PC-9 (cell line): ENCODE measurements around the gene SDK1. TPM values are rescaled to one million over a fixed set of nuclear protein-coding genes. Genes with fewer than 3 reads are reported as not detected.

ENCODE experiments used
- BruUV-seq: library from RNA; stranded (reverse); fragments of 400-500 nt; replicated peaks from 2 replicates; lab custom pipeline; 2021; lab: Mats Ljungman, UMichigan
- CTCF ChIA-PET: fragments of 300-600 bp; sonication (Branson Sonifier 250); formaldehyde crosslinking; loops from one replicate; lab custom pipeline; 2022; ENCODE audit warnings: antibody characterized with exemption; lab: Charles Lee
- POLR2A ChIA-PET: fragments of 300-600 bp; sonication (Branson Sonifier 250); formaldehyde crosslinking; loops from one replicate; lab custom pipeline; 2022; ENCODE audit warnings: antibody characterized with exemption; ENCODE audit not compliant: unreplicated experiment; lab: Charles Lee
- DNase-seq, 2 experiments: peaks; one replicate each; pipeline versions ENCODE4 v3.0.0 to v3.0.0-alpha.2; 2015 to 2022; ENCODE audit warnings: mixed read lengths in 1 of 2
- H2AFZ ChIP-seq: fragments of 200-600 bp; sonication (generic); 2 replicates; pipeline ENCODE4 v1.8.1; 2017; ENCODE audit warnings: antibody characterized with exemption
- H3F3A ChIP-seq: fragments of 200-600 bp; sonication (generic); 2 replicates; pipeline ENCODE4 v1.8.1; 2017; ENCODE audit warnings: antibody characterized with exemption, mild to moderate bottlenecking, low read depth; ENCODE audit not compliant: insufficient read depth
- H3K27ac ChIP-seq: fragments of 200-600 bp; sonication (generic); 2 replicates; pipeline ENCODE4 v1.6.1; 2016; ENCODE audit warnings: mixed run types
- H3K27me3 ChIP-seq: fragments of 200-600 bp; sonication (generic); 2 replicates; pipeline ENCODE4 v1.6.1; 2016; ENCODE audit warnings: low read depth, mixed run types; ENCODE audit not compliant: insufficient read depth
- H3K36me3 ChIP-seq: fragments of 200-600 bp; sonication (generic); 2 replicates; pipeline ENCODE4 v1.6.1; 2016; ENCODE audit warnings: low read depth, mixed run types
- H3K4me1 ChIP-seq: fragments of 200-600 bp; sonication (generic); replicated peaks from 2 replicates; pipeline ENCODE4 v1.6.1; 2016; ENCODE audit warnings: mixed run types; ENCODE audit not compliant: insufficient read depth
- H3K4me2 ChIP-seq: fragments of 200-600 bp; sonication (generic); 2 replicates; pipeline ENCODE4 v1.6.1; 2017; ENCODE audit warnings: mixed run types
- H3K4me3 ChIP-seq: fragments of 200-600 bp; sonication (generic); 2 replicates; pipeline ENCODE4 v1.6.1; 2016; ENCODE audit warnings: mixed run types
- H3K79me2 ChIP-seq: fragments of 200-600 bp; sonication (generic); 2 replicates; pipeline ENCODE4 v1.6.1; 2017; ENCODE audit warnings: low read depth, mixed run types
- H3K9me2 ChIP-seq: fragments of 200-600 bp; sonication (generic); 2 replicates; pipeline ENCODE4 v1.8.1; 2017; ENCODE audit warnings: mild to moderate bottlenecking; ENCODE audit not compliant: insufficient read depth
- H3K9me3 ChIP-seq: fragments of 200-600 bp; sonication (generic); 2 replicates; pipeline ENCODE4 v1.8.1; 2016; ENCODE audit warnings: low read depth; ENCODE audit not compliant: insufficient read depth
- H4K20me1 ChIP-seq: fragments of 200-600 bp; sonication (generic); 2 replicates; pipeline ENCODE4 v1.8.1; 2017; ENCODE audit not compliant: insufficient read depth
- EZH2 ChIP-seq: fragments of 200-600 bp; sonication (generic); IDR thresholded peaks from 2 replicates; pipeline ENCODE4 v1.8.0; 2017; ENCODE audit warnings: antibody characterized with exemption, low read depth
- intact Hi-C: fragments of 100-400 bp; cut with micrococcal nuclease; formaldehyde crosslinking; loops from one replicate; pipeline ENCODE4 v1.10.0; 2022; ENCODE audit not compliant: unreplicated experiment
- total RNA-seq: library from RNA; stranded (reverse); gene quantifications from 2 replicates; pipeline ENCODE4 v1.2.3, GENCODE V29; 2021
- TF ChIP-seq, protein P1 (sequence below): fragments of 200-600 bp; sonication (generic); conservative IDR thresholded peaks from 2 replicates; pipeline ENCODE4 v1.6.1; 2017; ENCODE audit warnings: mixed run types, antibody characterized with exemption, mild to moderate bottlenecking, moderate library complexity

Gene SDK1
- total RNA-seq, 1 experiment from 2014 or later: not detected

DNA sequence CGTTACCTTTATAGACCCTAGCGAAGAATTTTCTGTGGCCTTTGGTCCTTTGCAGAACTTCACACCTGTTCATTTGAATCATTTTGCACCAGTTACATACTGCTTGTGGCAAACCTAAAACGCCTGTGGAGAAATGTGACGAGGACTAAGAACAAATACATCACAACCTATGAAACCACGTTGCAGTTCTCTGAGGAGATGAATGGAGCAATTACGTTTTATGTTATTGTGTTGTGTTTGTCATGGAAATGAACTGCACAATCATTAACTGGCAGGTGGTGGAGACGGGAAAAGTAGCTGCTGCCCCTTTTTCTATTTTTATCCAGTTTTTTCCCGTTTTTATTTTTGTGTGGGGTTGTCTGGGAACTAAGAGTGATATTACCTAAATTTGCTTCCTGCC lies 505.5 kb downstream of the SDK1 start:
- no TSS peak for BruUV-seq
- no peaks in the 10 kb centered on the region for H3F3A ChIP-seq
- peaks cover 70% of the 10 kb centered on the region for H3K27me3 ChIP-seq
- intact Hi-C loops: no loop called here
- H3K9me3 ChIP-seq: no peaks in the 10 kb centered on the region; the same call in 1 of the 2 replicates
- CTCF ChIA-PET: no interaction called here
- no peak for DNase-seq
- H3K36me3 ChIP-seq: no peaks in the 10 kb centered on the region
- H3K9me2 ChIP-seq: peaks cover 2% of the 10 kb centered on the region; the same call in 1 of the 2 replicates
- POLR2A ChIA-PET: no interaction called here
- H3K4me1 ChIP-seq: no peaks in the 10 kb centered on the region
- H3K4me3 ChIP-seq: no peak overlapping the region
- no peaks in the 10 kb centered on the region for H4K20me1 ChIP-seq
- no peak overlapping the region for H3K4me2 ChIP-seq
- H2AFZ ChIP-seq: no peak overlapping the region
- no peak for TF ChIP-seq EZH2
- TF ChIP-seq, protein P1, sequence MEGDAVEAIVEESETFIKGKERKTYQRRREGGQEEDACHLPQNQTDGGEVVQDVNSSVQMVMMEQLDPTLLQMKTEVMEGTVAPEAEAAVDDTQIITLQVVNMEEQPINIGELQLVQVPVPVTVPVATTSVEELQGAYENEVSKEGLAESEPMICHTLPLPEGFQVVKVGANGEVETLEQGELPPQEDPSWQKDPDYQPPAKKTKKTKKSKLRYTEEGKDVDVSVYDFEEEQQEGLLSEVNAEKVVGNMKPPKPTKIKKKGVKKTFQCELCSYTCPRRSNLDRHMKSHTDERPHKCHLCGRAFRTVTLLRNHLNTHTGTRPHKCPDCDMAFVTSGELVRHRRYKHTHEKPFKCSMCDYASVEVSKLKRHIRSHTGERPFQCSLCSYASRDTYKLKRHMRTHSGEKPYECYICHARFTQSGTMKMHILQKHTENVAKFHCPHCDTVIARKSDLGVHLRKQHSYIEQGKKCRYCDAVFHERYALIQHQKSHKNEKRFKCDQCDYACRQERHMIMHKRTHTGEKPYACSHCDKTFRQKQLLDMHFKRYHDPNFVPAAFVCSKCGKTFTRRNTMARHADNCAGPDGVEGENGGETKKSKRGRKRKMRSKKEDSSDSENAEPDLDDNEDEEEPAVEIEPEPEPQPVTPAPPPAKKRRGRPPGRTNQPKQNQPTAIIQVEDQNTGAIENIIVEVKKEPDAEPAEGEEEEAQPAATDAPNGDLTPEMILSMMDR: no peak
- no peaks in the 10 kb centered on the region for H3K79me2 ChIP-seq
- no peak overlapping the region for H3K27ac ChIP-seq

DNA sequence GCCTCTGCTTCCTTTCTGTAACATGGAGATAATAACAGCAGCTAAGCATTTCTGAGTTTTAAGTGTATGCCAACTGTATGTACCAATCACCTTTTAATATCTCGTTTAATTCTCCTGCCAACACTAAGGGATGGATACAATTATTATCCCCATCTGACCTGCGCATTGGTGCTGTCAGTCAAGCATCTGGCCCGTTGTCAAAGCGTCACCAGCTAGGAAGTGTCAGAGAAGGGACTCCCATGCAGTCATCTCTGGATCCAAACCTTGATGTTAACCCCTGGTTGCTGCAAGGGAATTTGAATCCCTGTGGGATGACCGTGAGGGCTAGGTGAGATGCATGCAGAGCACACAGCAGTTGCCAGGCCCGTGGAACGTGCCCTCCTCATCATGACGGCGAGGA lies 506.8 kb downstream of the SDK1 start:
- no peaks in the 10 kb centered on the region; the same call in 1 of the 2 replicates for H3K9me3 ChIP-seq
- DNase-seq: no peak
- H4K20me1 ChIP-seq: no peaks in the 10 kb centered on the region
- H2AFZ ChIP-seq: no peak overlapping the region
- no peaks in the 10 kb centered on the region for H3K79me2 ChIP-seq
- no peak overlapping the region for H3K4me3 ChIP-seq
- no peak for TF ChIP-seq EZH2
- TF ChIP-seq, protein P1: no peak
- H3K27ac ChIP-seq: no peak overlapping the region
- no peaks in the 10 kb centered on the region; the same call in 1 of the 2 replicates for H3K9me2 ChIP-seq
- no peaks in the 10 kb centered on the region for H3K4me1 ChIP-seq
- BruUV-seq: no TSS peak
- intact Hi-C loops: no loop called here
- ChIA-PET CTCF (no interaction called here), POLR2A (no interaction called here)
- H3K4me2 ChIP-seq: no peak overlapping the region
- no peaks in the 10 kb centered on the region for H3F3A ChIP-seq
- no peaks in the 10 kb centered on the region for H3K36me3 ChIP-seq
- H3K27me3 ChIP-seq: peaks cover 71% of the 10 kb centered on the region

DNA sequence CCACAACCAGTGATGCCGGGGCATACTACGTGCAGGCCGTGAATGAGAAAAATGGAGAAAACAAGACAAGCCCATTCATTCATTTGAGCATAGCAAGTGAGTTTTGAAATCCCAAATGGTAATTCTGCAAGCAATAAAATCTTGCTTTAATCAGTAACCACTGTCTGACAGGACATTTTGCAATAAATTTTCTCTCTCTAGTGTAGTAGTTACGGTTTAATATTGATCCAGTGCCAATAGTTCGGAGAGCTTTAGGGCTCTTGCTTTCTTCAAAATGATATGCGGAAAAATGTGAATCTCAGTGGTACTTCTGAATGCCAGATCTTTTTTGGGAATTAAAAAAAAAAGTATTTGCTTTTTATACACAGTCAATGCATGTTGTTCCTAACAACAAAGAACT lies 520.4 kb downstream of the SDK1 start:
- Histone ChIP-seq H3K27me3 (peaks cover 68% of the 10 kb centered on the region), H3K4me3 (no peak overlapping the region), H2AFZ (no peak overlapping the region), H3K79me2 (no peaks in the 10 kb centered on the region), H3K36me3 (no peaks in the 10 kb centered on the region), H3K27ac (no peak overlapping the region), H3K4me1 (no peaks in the 10 kb centered on the region), H3F3A (no peaks in the 10 kb centered on the region), H3K9me3 (no peaks in the 10 kb centered on the region), H3K9me2 (no peaks in the 10 kb centered on the region), H3K4me2 (no peak overlapping the region), H4K20me1 (no peaks in the 10 kb centered on the region)
- intact Hi-C loops: no loop called here
- ChIA-PET CTCF (no interaction called here), POLR2A (no interaction called here)
- DNase-seq: no peak
- BruUV-seq: no TSS peak
- TF ChIP-seq, protein P1: no peak
- no peak for TF ChIP-seq EZH2
